MCF 10A (cell line): ENCODE measurements around the gene ADGRG6. TPM values are rescaled to one million over a fixed set of nuclear protein-coding genes. Genes with fewer than 3 reads are reported as not detected.

ENCODE experiments used
- BruUV-seq: library from RNA; stranded (reverse); fragments of 400-500 nt; replicated peaks from 2 replicates; lab custom pipeline; 2021; lab: Mats Ljungman, UMichigan
- CTCF ChIA-PET: fragments of 300-600 bp; sonication (Branson Sonifier 250); formaldehyde crosslinking; extraction: SDS; loops from one replicate; lab custom pipeline; 2021; ENCODE audit warnings: antibody characterized with exemption, inconsistent platforms; lab: Yijun Ruan, JAX
- POLR2A ChIA-PET: fragments of 300-600, 350-650 bp; sonication (Branson Sonifier 250); formaldehyde crosslinking; extraction: SDS; loops from one replicate; lab custom pipeline; 2020; ENCODE audit warnings: antibody characterized with exemption, inconsistent platforms; lab: Yijun Ruan, JAX
- DNase-seq: peaks from one replicate; pipeline ENCODE4 v3.0.0-alpha.2; 2018; ENCODE audit not compliant: unreplicated experiment
- H3K27ac Mint-ChIP-seq: one replicate; pipeline ENCODE4 v1.8.0; 2022; ENCODE audit warnings: mild to moderate bottlenecking, low read depth, mixed read lengths; ENCODE audit not compliant: unreplicated experiment
- H3K27me3 Mint-ChIP-seq: one replicate; pipeline ENCODE4 v1.8.0; 2022; ENCODE audit warnings: mixed read lengths; ENCODE audit not compliant: insufficient read depth, unreplicated experiment
- H3K36me3 Mint-ChIP-seq: one replicate; pipeline ENCODE4 v1.8.0; 2022; ENCODE audit warnings: mild to moderate bottlenecking, moderate library complexity, mixed read lengths; ENCODE audit not compliant: insufficient read depth, unreplicated experiment
- H3K4me1 Mint-ChIP-seq: one replicate; pipeline ENCODE4 v1.8.0; 2022; ENCODE audit warnings: mixed read lengths; ENCODE audit not compliant: insufficient read depth, unreplicated experiment
- H3K4me3 Mint-ChIP-seq: one replicate; pipeline ENCODE4 v1.8.0; 2022; ENCODE audit warnings: mild to moderate bottlenecking, moderate library complexity, mixed read lengths; ENCODE audit not compliant: unreplicated experiment
- H3K9me3 Mint-ChIP-seq: one replicate; pipeline ENCODE4 v1.8.0; 2022; ENCODE audit warnings: mixed read lengths; ENCODE audit not compliant: unreplicated experiment
- CTCF ChIP-seq: fragments of 200-600 bp; IDR thresholded peaks from one replicate; pipeline ENCODE4 v1.8.0; 2022; ENCODE audit warnings: antibody characterized with exemption, mild to moderate bottlenecking; ENCODE audit not compliant: unreplicated experiment
- intact Hi-C: fragments of 100-400 bp; cut with micrococcal nuclease; formaldehyde crosslinking; loops from 2 replicates; pipeline ENCODE4 v1.14.1; 2022
- total RNA-seq: library from RNA; stranded (reverse); gene quantifications from 2 replicates; pipeline ENCODE4 v1.2.3, GENCODE V29; 2022

ADGRG6 gene
- total RNA-seq, 1 experiment from 2014 or later: 44.2 TPM

- Mint-ChIP-seq H3K9me3 (no peaks in the 10 kb centered on the region), H3K4me3 (no peak overlapping the region), H3K27ac (no peak overlapping the region), H3K4me1 (peaks cover 19% of the 10 kb centered on the region), H3K27me3 (no peaks in the 10 kb centered on the region), H3K36me3 (no peaks in the 10 kb centered on the region)
- DNase-seq: no peak
- POLR2A ChIA-PET: interaction anchor here (0.6 kb wide), 1 partner anchor 100 kb away, joined by 3 read pairs; no protein-coding TSS in a partner anchor
- no peak for TF ChIP-seq CTCF
- CTCF ChIA-PET: no interaction called here
- no TSS peak for BruUV-seq
- intact Hi-C loops: no loop called here
These were observed 67.5 kb downstream of the ADGRG6 start for GRCh38 chr6:142369266-142369665.

- Mint-ChIP-seq H3K9me3 (no peaks in the 10 kb centered on the region), H3K27me3 (no peaks in the 10 kb centered on the region), H3K36me3 (no peaks in the 10 kb centered on the region), H3K4me1 (peaks cover 34% of the 10 kb centered on the region), H3K27ac (peak overlapping the region; percentile 75), H3K4me3 (no peak overlapping the region)
- peak; percentile 76 for DNase-seq
- intact Hi-C loops: no loop called here
- no peak for TF ChIP-seq CTCF
- ChIA-PET CTCF (interaction anchor here (0.6 to 1.9 kb wide), 7 partner anchors 11 to 1366 kb away, joined by 3 to 9 read pairs (median 3); no protein-coding TSS in a partner anchor), POLR2A (interaction anchor here (0.7 to 2.1 kb wide), 4 partner anchors 10 to 72 kb away, joined by 3 to 7 read pairs (median 4); no protein-coding TSS in a partner anchor)
- no TSS peak for BruUV-seq
These were observed 70.5 kb downstream of the ADGRG6 start for GRCh38 chr6:142372348-142372747.

- intact Hi-C loops: no loop called here
These were observed 71.7 kb downstream of the ADGRG6 start for GRCh38 chr6:142373268-142374090.

More at GRCh38 chr6:142373268-142374090, 71.7 kb downstream of the ADGRG6 start:
- CTCF ChIA-PET: interaction anchor here (0.5 to 1.9 kb wide), 8 partner anchors 13 to 325 kb away, joined by 3 to 9 read pairs (median 3); no protein-coding TSS in a partner anchor
- Mint-ChIP-seq H3K27me3 (no peaks in the 10 kb centered on the region), H3K4me1 (peaks cover 44% of the 10 kb centered on the region), H3K27ac (peak overlapping the region; percentile 75), H3K4me3 (no peak overlapping the region), H3K9me3 (no peaks in the 10 kb centered on the region), H3K36me3 (no peaks in the 10 kb centered on the region)
- POLR2A ChIA-PET: interaction anchor here (0.8 to 2.1 kb wide), 9 partner anchors 8 to 226 kb away, joined by 3 to 7 read pairs (median 4); partner anchors contain the start of genes ADGRG6, NMBR and VTA1
- no peak for DNase-seq
- BruUV-seq: no TSS peak
- no peak for TF ChIP-seq CTCF
